HepG2 (cell line): ENCODE results near the gene CFAP91. TPM values are rescaled to one million over a fixed set of nuclear protein-coding genes. Genes with fewer than 3 reads are reported as not detected.

ENCODE experiments used
- ATAC-seq: fragments of 200-7000 bp; cut with Tn5 transposase; 3 replicates; pipeline ENCODE4 v1.9.1; 2020; ENCODE audit warnings: mild to moderate bottlenecking, moderate library complexity
- Bru-seq: library from RNA; stranded (reverse); fragments of 400-500 nt; gene quantifications from one replicate; lab custom pipeline; 2021; lab: Mats Ljungman, UMichigan
- BruChase-seq, 2 experiments: library from RNA; stranded (reverse); fragments of 400-500 nt; gene quantifications; one replicate each; lab custom pipeline; 2021; lab: Mats Ljungman, UMichigan
- BruUV-seq: library from RNA; stranded (reverse); fragments of 400-500 nt; replicated peaks from 2 replicates; lab custom pipeline; 2021; lab: Mats Ljungman, UMichigan
- CTCF ChIA-PET: fragments of 300-600 bp; formaldehyde crosslinking; extraction: SDS; loops from one replicate; lab custom pipeline; 2021; ENCODE audit warnings: low total read pairs, inconsistent platforms, low intra/inter-chr PET ratio; lab: Yijun Ruan, JAX
- POLR2A ChIA-PET: fragments of 350-600 bp; sonication (Branson Sonifier 250); formaldehyde crosslinking; loops from one replicate; lab custom pipeline; 2020; ENCODE audit warnings: antibody characterized with exemption, inconsistent platforms; lab: Yijun Ruan, JAX
- DNase-seq: peaks from one replicate; pipeline ENCODE4 v3.0.0-alpha.2; 2015; ENCODE audit warnings: low spot score
- FAIRE-seq: peaks from 3 replicates; lab custom pipeline; 2011; peaks lifted over from hg19 to GRCh38; lab: Jason Lieb, UNC
- H2AFZ ChIP-seq: one replicate; pipeline ENCODE4 v1.6.1; 2011; ENCODE audit warnings: low read length, inconsistent platforms
- H3K27ac ChIP-seq: fragments of 300-600 bp; 3 replicates; pipeline ENCODE4 v1.8.0; 2011; ENCODE audit warnings: mixed run types, mild to moderate bottlenecking, mixed read lengths, low read length, inconsistent platforms; ENCODE audit not compliant: insufficient read depth; ENCODE audit errors: extremely low read length
- H3K27me3 ChIP-seq, 2 experiments: fragments of 200-600 bp in 1 of 2; 2 replicates in 1 of 2; 3 replicates in 1 of 2; pipeline versions ENCODE4 v1.6.0 to v1.8.0; 2011; ENCODE audit warnings: low read length in 2 of 2, mild to moderate bottlenecking in 2 of 2, moderate library complexity in 2 of 2, inconsistent platforms in 1 of 2; ENCODE audit not compliant: insufficient read depth in 2 of 2, control insufficient read depth in 1 of 2
- H3K36me3 ChIP-seq, 2 experiments: fragments of 200-600 bp in 1 of 2; replicated peaks in 1 of 2; 2 replicates in 1 of 2; 3 replicates in 1 of 2; pipeline versions ENCODE4 v1.5.1 to v1.8.0; 2011; ENCODE audit warnings: low read length in 2 of 2, inconsistent platforms in 1 of 2; ENCODE audit not compliant: insufficient read depth in 2 of 2, control insufficient read depth in 1 of 2
- H3K4me1 ChIP-seq: 2 replicates; pipeline ENCODE4 v1.5.1; 2012; ENCODE audit warnings: low read length, inconsistent platforms; ENCODE audit not compliant: insufficient read depth
- H3K4me2 ChIP-seq: 2 replicates; pipeline ENCODE4 v1.6.0; 2011; ENCODE audit warnings: low read depth, low read length, inconsistent platforms
- H3K4me3 ChIP-seq, 3 experiments: fragments of 200-600 bp in 1 of 3; sonication (generic), shearing (Covaris generic) in 1 of 3; replicated peaks in 1 of 3; 2 replicates each; pipeline ENCODE4 v1.5.1; 2011 to 2016; ENCODE audit warnings: low read length in 3 of 3, inconsistent platforms in 2 of 3, low read depth in 2 of 3, mild to moderate bottlenecking in 2 of 3, control low read depth in 1 of 3, mixed read lengths in 1 of 3; ENCODE audit not compliant: insufficient read depth in 1 of 3
- H3K79me2 ChIP-seq: one replicate; pipeline ENCODE4 v1.6.1; 2011; ENCODE audit warnings: low read length, inconsistent platforms; ENCODE audit not compliant: insufficient read depth
- H3K9ac ChIP-seq: 2 replicates; pipeline ENCODE4 v1.6.0; 2011; ENCODE audit warnings: mild to moderate bottlenecking, low read depth, low read length, inconsistent platforms; ENCODE audit not compliant: insufficient read depth
- H3K9me3 ChIP-seq: 2 replicates; pipeline ENCODE4 v1.5.1; 2012; ENCODE audit warnings: mild to moderate bottlenecking, low read length
- H4K20me1 ChIP-seq: 2 replicates; pipeline ENCODE4 v1.6.0; 2011; ENCODE audit warnings: inconsistent platforms, mild to moderate bottlenecking, low read length, moderate library complexity; ENCODE audit not compliant: insufficient read depth
- CBX5 ChIP-seq: sonication (generic); formaldehyde crosslinking; IDR thresholded peaks from 2 replicates; pipeline ENCODE4 v1.4.0; 2020; ENCODE audit warnings: missing genetic modification reagents, borderline replicate concordance
- CCDC6 ChIP-seq: sonication (generic); formaldehyde crosslinking; IDR thresholded peaks from 2 replicates; pipeline ENCODE4 v1.8.1; 2022; ENCODE audit warnings: mild to moderate bottlenecking, missing genetic modification reagents, moderate library complexity
- CHCHD3 ChIP-seq: sonication (generic); formaldehyde crosslinking; IDR thresholded peaks from 2 replicates; pipeline ENCODE4 v1.8.0; 2022; ENCODE audit warnings: mild to moderate bottlenecking, missing genetic modification reagents, moderate library complexity
- ISL2 ChIP-seq: sonication (generic); formaldehyde crosslinking; IDR thresholded peaks from 2 replicates; pipeline ENCODE4 v1.5.0; 2020; ENCODE audit warnings: missing genetic modification reagents
- PAF1 ChIP-seq: IDR thresholded peaks from 2 replicates; pipeline ENCODE4 v1.6.1; 2016; ENCODE audit warnings: missing genetic modification reagents, missing compliant biosample characterization
- RARG ChIP-seq: sonication (generic); formaldehyde crosslinking; IDR thresholded peaks from 2 replicates; pipeline ENCODE4 v1.4.0; 2020; ENCODE audit warnings: low read depth, mild to moderate bottlenecking, missing genetic modification reagents
- REXO4 ChIP-seq: sonication (generic); formaldehyde crosslinking; IDR thresholded peaks from 2 replicates; pipeline ENCODE4 v1.8.0; 2022; ENCODE audit warnings: missing genetic modification reagents, mild to moderate bottlenecking, borderline replicate concordance
- SMARCC2 ChIP-seq: fragments of 450-650 bp; IDR thresholded peaks from 2 replicates; pipeline ENCODE4 v1.6.1; 2017; ENCODE audit warnings: antibody characterized with exemption, mild to moderate bottlenecking
- TIGD3 ChIP-seq: sonication (generic); formaldehyde crosslinking; IDR thresholded peaks from 2 replicates; pipeline ENCODE4 v1.5.1; 2020; ENCODE audit warnings: mild to moderate bottlenecking, missing genetic modification reagents, borderline replicate concordance
- TOPORS ChIP-seq: sonication (generic); formaldehyde crosslinking; IDR thresholded peaks from 2 replicates; pipeline ENCODE4 v1.8.0; 2023; ENCODE audit warnings: mild to moderate bottlenecking, missing genetic modification reagents
- ZBTB37 ChIP-seq: sonication (generic); formaldehyde crosslinking; IDR thresholded peaks from 2 replicates; pipeline ENCODE4 v1.4.0; 2020; ENCODE audit warnings: mild to moderate bottlenecking, missing genetic modification reagents
- ZNF124 ChIP-seq: sonication (generic); formaldehyde crosslinking; IDR thresholded peaks from 2 replicates; pipeline ENCODE4 v1.4.0; 2020; ENCODE audit warnings: missing genetic modification reagents
- ZNF337 ChIP-seq: sonication (generic); formaldehyde crosslinking; IDR thresholded peaks from 2 replicates; pipeline ENCODE4 v1.5.1; 2020; ENCODE audit warnings: missing genetic modification reagents, low read depth, mild to moderate bottlenecking, borderline replicate concordance
- ZNF354B ChIP-seq: sonication (generic); formaldehyde crosslinking; IDR thresholded peaks from 2 replicates; pipeline ENCODE4 v1.8.0; 2022; ENCODE audit warnings: mild to moderate bottlenecking, missing genetic modification reagents
- ZSCAN9 ChIP-seq: IDR thresholded peaks from 2 replicates; pipeline ENCODE4 v1.6.1; 2016; ENCODE audit warnings: borderline replicate concordance
- WGBS: methylation state at CpG from one replicate; pipeline ENCODE4 v1.1.6; 2017; ENCODE audit warnings: low lambda C conversion rate; 5-methylcytosine and 5-hydroxymethylcytosine counted together
- in situ Hi-C: cut with HindIII; loops from 2 replicates; pipeline ENCODE4 v1.10.0; 2017; ENCODE audit warnings: low pct_unique_long_range_greater_than_20kb; ENCODE audit not compliant: extremely low pct_ligation_motif_present
- intact Hi-C: fragments of 100-400 bp; cut with micrococcal nuclease; formaldehyde crosslinking; loops from one replicate; pipeline ENCODE4 v1.10.0; 2022; ENCODE audit not compliant: unreplicated experiment
- long read RNA-seq, 2 experiments: library from RNA in 1 of 2; library from polyadenylated mRNA in 1 of 2; stranded (forward) in 1 of 2; unstranded in 1 of 2; transcript quantifications; one replicate each; pipeline ENCODE4 v2.0.0, GENCODE V29; 2019 to 2022
- polyA minus RNA-seq, 3 experiments: library from RNA; depleted of rRNA, polyadenylated mRNA; stranded (reverse); fragments of >200 nt; gene quantifications; 2 replicates each; pipeline ENCODE4 v1.2.3, GENCODE V29; 2011; ENCODE audit warnings: low replicate concordance in 1 of 3
- polyA plus RNA-seq, 8 experiments: library from polyadenylated mRNA; depleted of rRNA in 3 of 8; stranded (reverse) in 7 of 8; unstranded in 1 of 8; fragments of >200 nt; fragmentation: Illumina TruSeq in 4 of 8; extraction: Trizol in 4 of 8; gene quantifications; 2 replicates each; pipeline versions ENCODE4 v1.2.1 to v1.2.3, GENCODE V29; 2011 to 2016; ENCODE audit warnings: low read depth in 4 of 8, missing spikeins in 1 of 8, mixed read lengths in 1 of 8; ENCODE audit not compliant: insufficient read depth in 1 of 8
- total RNA-seq, 5 experiments: library from RNA; depleted of rRNA; stranded (reverse); fragments of >200 nt; fragmentation: Illumina TruSeq; extraction: Trizol; gene quantifications; 2 replicates each; pipeline ENCODE4 v1.2.3, GENCODE V29; 2016; ENCODE audit warnings: low read depth in 1 of 5
- TF ChIP-seq, protein P1 (sequence below): IDR thresholded peaks from 2 replicates; pipeline ENCODE4 v1.6.1; 2016; ENCODE audit warnings: missing genetic modification reagents, missing compliant biosample characterization

The CFAP91 gene
- total RNA-seq (2016; rRNA removed; fragmentation: Illumina TruSeq; extraction: Trizol) (not detected in 2 replicates), polyA plus RNA-seq (2011; rRNA removed) (not detected in 2 replicates), polyA minus RNA-seq (2011; rRNA and poly(A)+ RNA removed; ENCODE audit: low replicate concordance) (not detected in 2 replicates), Bru-seq, nascent RNA (not detected), BruChase-seq, experiment 1, labeled RNA remaining after a 6-hour chase (not detected), BruChase-seq, experiment 2, labeled RNA remaining after a 2-hour chase (not detected)
- total RNA-seq (2016; cell fraction: cytosol; rRNA removed; fragmentation: Illumina TruSeq; extraction: Trizol; ENCODE audit: low read depth), result not detected in 2 replicates
- not detected in 2 replicates for total RNA-seq (2016; cell fraction: insoluble cytoplasmic fraction; rRNA removed; fragmentation: Illumina TruSeq; extraction: Trizol)
- not detected in 2 replicates for total RNA-seq (2016; cell fraction: membrane; rRNA removed; fragmentation: Illumina TruSeq; extraction: Trizol)
- not detected in 2 replicates for total RNA-seq (2016; cell fraction: nucleus; rRNA removed; fragmentation: Illumina TruSeq; extraction: Trizol)
- not detected in 2 replicates for polyA plus RNA-seq (2011; cell fraction: cytosol; rRNA removed)
- polyA plus RNA-seq (2011; cell fraction: nucleus; rRNA removed), result not detected in 2 replicates
- polyA plus RNA-seq (2012), result not detected in 2 replicates
- not detected in 2 replicates for polyA plus RNA-seq (2016; cell fraction: cytosol; fragmentation: Illumina TruSeq; extraction: Trizol; ENCODE audit: low read depth)
- not detected in 2 replicates for polyA plus RNA-seq (2016; cell fraction: insoluble cytoplasmic fraction; fragmentation: Illumina TruSeq; extraction: Trizol; ENCODE audit: low read depth)
- not detected in 2 replicates for polyA plus RNA-seq (2016; cell fraction: membrane; fragmentation: Illumina TruSeq; extraction: Trizol; ENCODE audit: low read depth)
- polyA plus RNA-seq (2016; cell fraction: nucleus; fragmentation: Illumina TruSeq; extraction: Trizol; ENCODE audit: insufficient read depth, low read depth), result not detected in 2 replicates
- not detected in 2 replicates for polyA minus RNA-seq (2011; cell fraction: cytosol; rRNA and poly(A)+ RNA removed)
- not detected in 2 replicates for polyA minus RNA-seq (2011; cell fraction: nucleus; rRNA and poly(A)+ RNA removed)
- long read RNA-seq, experiment 1, result 0 reads
- long read RNA-seq, experiment 2, result 0 reads

DNA sequence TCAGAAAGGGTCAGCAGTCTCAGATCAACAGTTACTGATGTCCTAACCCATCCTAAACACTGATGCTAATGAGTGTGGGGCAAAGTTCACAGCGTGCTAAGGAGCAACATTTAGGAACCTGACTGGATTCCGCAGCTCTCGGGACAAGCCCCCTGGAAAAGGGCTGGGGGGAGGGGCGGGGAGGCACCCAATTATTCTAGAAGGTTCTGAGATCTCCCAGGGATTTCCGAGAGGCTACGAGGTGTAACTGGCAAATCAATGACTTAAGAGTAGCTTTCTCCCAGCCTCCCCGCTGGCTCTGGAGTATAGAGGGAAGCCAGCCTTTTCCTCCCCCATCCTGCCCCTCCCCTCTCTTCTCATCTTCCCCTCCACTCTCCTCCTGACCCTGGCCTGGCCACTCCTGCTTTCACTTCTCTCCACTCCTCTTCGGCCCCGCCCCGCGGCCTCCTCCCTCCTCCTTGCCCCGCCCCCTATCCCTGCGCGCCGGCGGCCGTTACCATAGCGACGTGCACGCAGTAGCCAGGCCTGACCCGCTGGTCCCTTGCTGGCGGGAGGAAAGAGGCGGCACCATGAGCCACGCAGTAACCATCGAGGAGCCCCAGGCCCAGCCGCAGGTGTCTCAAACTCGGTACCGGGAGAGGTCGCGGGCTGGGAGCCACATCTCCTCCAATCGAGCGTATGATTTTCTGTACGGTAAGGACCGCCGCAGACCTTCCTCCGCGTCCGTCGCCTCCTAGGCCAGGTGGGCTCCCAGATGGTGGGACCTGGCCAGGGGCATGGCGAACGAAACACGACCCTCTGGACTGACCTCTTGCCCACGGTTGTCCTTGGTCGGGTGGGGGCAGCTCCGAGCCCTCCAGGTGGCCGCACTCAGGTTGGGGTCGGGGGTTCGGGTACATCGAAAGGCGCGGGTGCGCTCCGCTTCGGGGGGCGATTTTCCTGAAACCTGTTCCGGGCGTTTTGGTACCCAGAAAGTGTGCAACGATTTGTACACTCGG, at the start of gene CFAP91:
Gene CFAP91 (plus strand): TSS at position 493 of the 998 bp plus-strand sequence. CDS start 77 bp downstream, at position 570.
- BruUV-seq, result no TSS peak
- in situ Hi-C loops (no loop called here), intact Hi-C loops (no loop called here)
- Histone ChIP-seq H3K4me2 (no peak within 1 kb of the TSS), H3K27ac (no peak within 1 kb of the TSS), H3K9me3 (no peaks in the 10 kb centered on the region), H3K79me2 (no peaks in the 10 kb centered on the region), H3K4me3 (no peak within 1 kb of the TSS), H3K4me1 (peaks cover 11% of the 10 kb centered on the region), H2AFZ (no peak within 1 kb of the TSS), H3K27me3 (no peaks in the 10 kb centered on the region; a peak in 1 of 5 replicates), H4K20me1 (no peaks in the 10 kb centered on the region), H3K9ac (no peak within 1 kb of the TSS), H3K36me3 (no peaks in the 10 kb centered on the region)
- ATAC-seq (no peak), FAIRE-seq (no peak), DNase-seq (no peak)
- WGBS, result 87% methylated on average over 45 of the region's 59 CpGs
- POLR2A ChIA-PET, result no interaction called here
- CTCF ChIA-PET, result no interaction called here
- no peak for TF ChIP-seq ZNF354B (CRISPR knock-in tag)
- no peak for TF ChIP-seq ISL2 (CRISPR knock-in tag)
- no peak for TF ChIP-seq ZBTB37
- no peak for TF ChIP-seq CHCHD3 (CRISPR knock-in tag)
- no peak for TF ChIP-seq RARG
- no peak for TF ChIP-seq REXO4 (CRISPR knock-in tag)
- no peak for TF ChIP-seq ZNF124 (CRISPR knock-in tag)
- no peak for TF ChIP-seq TIGD3 (CRISPR knock-in tag)
- no peak for TF ChIP-seq SMARCC2
- TF ChIP-seq ZNF337, result no peak
- TF ChIP-seq CBX5 (CRISPR knock-in tag), result no peak
- TF ChIP-seq CCDC6, result no peak
- TF ChIP-seq PAF1, result no peak
- TF ChIP-seq ZSCAN9 (CRISPR knock-in tag), result no peak
- TF ChIP-seq, protein P1, sequence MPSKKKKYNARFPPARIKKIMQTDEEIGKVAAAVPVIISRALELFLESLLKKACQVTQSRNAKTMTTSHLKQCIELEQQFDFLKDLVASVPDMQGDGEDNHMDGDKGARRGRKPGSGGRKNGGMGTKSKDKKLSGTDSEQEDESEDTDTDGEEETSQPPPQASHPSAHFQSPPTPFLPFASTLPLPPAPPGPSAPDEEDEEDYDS (CRISPR knock-in tag), result no peak
- no peak for TF ChIP-seq TOPORS (CRISPR knock-in tag)
